Fibroblast of peridontal ligament (primary cell): Measurements from ENCODE around the gene RASGRP1.

Source experiments
- DNase-seq: peaks from one replicate; pipeline ENCODE4 v3.0.0-alpha.2; 2010; ENCODE audit errors: extremely low read depth

RASGRP1 gene

GRCh38 chr15:38504680-38505467 is 59.7 kb downstream of the RASGRP1 start:
- no peak for DNase-seq

GRCh38 chr15:38503496-38503895 is 61.1 kb downstream of the RASGRP1 start:
- DNase-seq = no peak

GRCh38 chr15:38499651-38500050 is 65.0 kb downstream of the RASGRP1 start:
- no peak for DNase-seq

GRCh38 chr15:38496151-38496550 is 68.5 kb downstream of the RASGRP1 start:
- no peak for DNase-seq

- peak; percentile 54 for DNase-seq
These were observed 74.2 kb downstream of the RASGRP1 start for GRCh38 chr15:38490242-38490922.

- no peak for DNase-seq
These were observed 77.2 kb downstream of the RASGRP1 start for GRCh38 chr15:38487378-38487777.

- DNase-seq = no peak
These were observed 77.7 kb downstream of the RASGRP1 start for GRCh38 chr15:38486936-38487335.

- DNase-seq = no peak
These were observed 82.0 kb downstream of the RASGRP1 start for GRCh38 chr15:38482572-38482971.

- no peak for DNase-seq
These were observed 82.9 kb downstream of the RASGRP1 start for GRCh38 chr15:38481761-38482160.

- no peak for DNase-seq
These were observed 83.5 kb downstream of the RASGRP1 start for GRCh38 chr15:38481113-38481512.

GRCh38 chr15:38479756-38480155 is 84.9 kb downstream of the RASGRP1 start:
- DNase-seq = no peak

GRCh38 chr15:38479266-38479665 is 85.3 kb downstream of the RASGRP1 start:
- peak; percentile 70 for DNase-seq

- no peak for DNase-seq
These were observed 87.0 kb downstream of the RASGRP1 start for GRCh38 chr15:38477637-38478036.

GRCh38 chr15:38476120-38476519 is 88.5 kb downstream of the RASGRP1 start:
- DNase-seq = no peak

GRCh38 chr15:38475361-38475760 is 89.3 kb downstream of the RASGRP1 start:
- DNase-seq = no peak

- DNase-seq = peak; percentile 88
These were observed 90.4 kb downstream of the RASGRP1 start for GRCh38 chr15:38474155-38474757.

GRCh38 chr15:38471974-38472373 is 92.6 kb downstream of the RASGRP1 start:
- no peak for DNase-seq

- peak; percentile 42 for DNase-seq
These were observed 93.8 kb downstream of the RASGRP1 start for GRCh38 chr15:38470816-38471215.

- no peak for DNase-seq
These were observed 99.9 kb downstream of the RASGRP1 start for GRCh38 chr15:38464675-38465074.

- no peak for DNase-seq
These were observed 100.7 kb downstream of the RASGRP1 start for GRCh38 chr15:38463893-38464292.

GRCh38 chr15:38461066-38461833 is 103.4 kb downstream of the RASGRP1 start:
- DNase-seq = peak; percentile 40

GRCh38 chr15:38460543-38460942 is 104.1 kb downstream of the RASGRP1 start:
- no peak for DNase-seq
